ENCODE results near the gene ZP4.

GRCh38 chr1:237878406-237878805, 12.3 kb downstream of the ZP4 start:
- TF ChIP-seq ZFP3 (CRISPR knock-in tag; IDR thresholded peaks at IDR 0.05) (no peak), ZFP30 (CRISPR knock-in tag; IDR thresholded peaks at IDR 0.05) (no peak), ARNTL (CRISPR knock-in tag; IDR thresholded peaks at IDR 0.05; ENCODE audit: borderline replicate concordance, low read depth) (no peak), CREB5 (CRISPR knock-in tag; IDR thresholded peaks at IDR 0.05; ENCODE audit: low read depth) (no peak), POU6F1 (CRISPR knock-in tag; IDR thresholded peaks at IDR 0.05; ENCODE audit: borderline replicate concordance, low read depth) (no peak)
